ENCODE results near the gene AOX1.
A peak's percentile ranks its signal among the peaks of the same experiment; 100 is the strongest.

The AOX1 gene

DNA sequence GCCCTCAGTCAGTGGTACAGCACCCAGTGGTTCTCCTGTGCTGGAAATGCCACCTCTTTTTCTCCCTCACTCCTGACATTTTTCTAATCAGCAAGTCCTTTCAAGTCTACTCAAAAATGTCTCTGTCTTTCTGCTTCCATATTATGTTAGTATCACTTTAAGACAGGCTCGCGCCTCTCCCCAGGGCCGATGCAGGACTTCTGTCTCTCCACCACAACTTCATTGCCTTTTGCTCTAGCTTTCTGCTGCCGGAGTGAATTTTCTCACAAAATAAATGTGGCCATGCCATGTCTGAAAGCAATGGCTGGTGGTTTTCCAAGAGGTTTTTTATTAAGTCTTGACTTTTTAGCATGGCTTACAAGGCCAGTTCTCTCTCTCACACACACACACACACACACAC lies 73.6 kb downstream of the AOX1 start:
- in situ Hi-C loops (cut with HindIII; ENCODE audit: low sequenced_read_pairs): no loop called here
- DNase-seq (ENCODE audit: low read depth, low spot score): no peak
- no peak overlapping the region for H3K4me3 ChIP-seq (ENCODE audit: low read depth, low read length)
- TF ChIP-seq, protein P1, sequence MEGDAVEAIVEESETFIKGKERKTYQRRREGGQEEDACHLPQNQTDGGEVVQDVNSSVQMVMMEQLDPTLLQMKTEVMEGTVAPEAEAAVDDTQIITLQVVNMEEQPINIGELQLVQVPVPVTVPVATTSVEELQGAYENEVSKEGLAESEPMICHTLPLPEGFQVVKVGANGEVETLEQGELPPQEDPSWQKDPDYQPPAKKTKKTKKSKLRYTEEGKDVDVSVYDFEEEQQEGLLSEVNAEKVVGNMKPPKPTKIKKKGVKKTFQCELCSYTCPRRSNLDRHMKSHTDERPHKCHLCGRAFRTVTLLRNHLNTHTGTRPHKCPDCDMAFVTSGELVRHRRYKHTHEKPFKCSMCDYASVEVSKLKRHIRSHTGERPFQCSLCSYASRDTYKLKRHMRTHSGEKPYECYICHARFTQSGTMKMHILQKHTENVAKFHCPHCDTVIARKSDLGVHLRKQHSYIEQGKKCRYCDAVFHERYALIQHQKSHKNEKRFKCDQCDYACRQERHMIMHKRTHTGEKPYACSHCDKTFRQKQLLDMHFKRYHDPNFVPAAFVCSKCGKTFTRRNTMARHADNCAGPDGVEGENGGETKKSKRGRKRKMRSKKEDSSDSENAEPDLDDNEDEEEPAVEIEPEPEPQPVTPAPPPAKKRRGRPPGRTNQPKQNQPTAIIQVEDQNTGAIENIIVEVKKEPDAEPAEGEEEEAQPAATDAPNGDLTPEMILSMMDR (IDR thresholded peaks at IDR 0.05; ENCODE audit: low read depth, low read length): no peak

DNA sequence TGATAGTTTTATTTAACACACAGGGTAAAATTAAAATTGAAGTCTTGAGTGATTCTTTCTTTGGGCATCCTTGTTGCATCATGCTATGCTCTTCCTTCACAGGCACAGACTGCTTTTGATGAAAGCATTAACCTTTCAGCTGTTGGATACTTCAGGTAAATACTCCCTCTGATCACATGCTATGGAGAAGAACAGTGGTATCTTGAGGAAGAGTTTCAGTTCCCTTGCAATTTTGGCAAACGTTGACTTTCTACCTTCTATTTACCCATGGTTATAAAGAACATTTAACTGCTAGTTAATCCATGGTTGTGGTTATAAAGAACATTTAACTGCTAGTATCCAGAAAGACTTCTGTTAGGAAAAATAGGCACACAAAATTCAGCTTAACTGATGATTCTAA lies 75.7 kb downstream of the AOX1 start:
- no peak for DNase-seq (ENCODE audit: low read depth, low spot score)
- no peak overlapping the region for H3K4me3 ChIP-seq (ENCODE audit: low read depth, low read length)
- TF ChIP-seq, protein P1 (IDR thresholded peaks at IDR 0.05; ENCODE audit: low read depth, low read length): no peak
- in situ Hi-C loops (cut with HindIII; ENCODE audit: low sequenced_read_pairs): no loop called here

DNA sequence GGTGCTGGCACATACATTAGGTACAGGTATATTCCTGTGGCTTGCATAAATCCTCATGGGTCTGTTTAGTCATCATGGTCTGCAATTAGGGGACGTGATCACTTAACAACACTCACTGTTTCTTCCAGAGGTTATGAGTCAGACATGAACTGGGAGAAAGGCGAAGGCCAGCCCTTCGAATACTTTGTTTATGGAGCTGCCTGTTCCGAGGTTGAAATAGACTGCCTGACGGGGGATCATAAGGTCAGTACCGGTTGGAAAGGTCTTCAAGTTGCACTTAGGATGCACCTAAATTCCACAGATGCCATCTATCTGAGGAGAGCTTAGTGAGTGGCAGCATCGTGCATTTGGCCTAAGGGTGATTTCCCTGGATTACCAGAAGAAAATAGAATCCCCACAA lies 76.9 kb downstream of the AOX1 start:
- in situ Hi-C loops (cut with HindIII; ENCODE audit: low sequenced_read_pairs): no loop called here
- no peak overlapping the region for H3K4me3 ChIP-seq (ENCODE audit: low read depth, low read length)
- TF ChIP-seq, protein P1 (IDR thresholded peaks at IDR 0.05; ENCODE audit: low read depth, low read length): no peak
- DNase-seq (ENCODE audit: low read depth, low spot score): peak; percentile 62

DNA sequence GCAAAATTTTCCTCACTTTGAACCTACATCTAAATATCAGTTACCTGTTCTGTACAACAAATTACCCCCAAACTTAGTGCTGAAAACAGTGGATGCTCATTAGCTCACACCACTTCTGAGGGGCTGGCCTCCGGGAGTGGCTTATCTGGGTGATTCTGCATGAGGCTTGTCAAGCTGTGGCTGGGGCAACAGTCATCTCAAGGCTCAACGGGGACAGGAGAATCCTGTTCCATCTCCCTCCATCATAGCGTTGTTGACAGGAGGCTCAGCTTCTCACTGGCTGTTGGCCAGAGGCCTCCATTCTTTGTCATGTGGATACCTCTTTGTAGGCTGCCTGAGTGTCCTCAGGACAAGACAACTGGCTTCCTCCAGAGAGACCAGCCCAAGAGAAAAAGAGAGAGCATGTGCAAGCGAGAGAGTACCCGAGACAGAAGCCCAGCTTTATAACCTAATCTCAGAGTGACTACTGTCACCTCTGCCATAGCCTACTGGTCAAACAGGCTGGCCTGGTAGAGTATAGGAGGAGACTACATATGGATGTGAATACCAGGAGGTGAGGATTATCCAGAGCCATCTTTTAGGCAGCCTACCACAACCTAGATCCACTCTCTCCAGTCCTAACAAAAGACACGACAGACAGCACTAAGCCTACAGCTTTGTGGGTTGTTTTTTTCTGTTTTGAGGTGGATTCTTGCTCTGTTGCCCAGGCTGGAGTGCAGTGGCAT lies 79.1 kb downstream of the AOX1 start:
- in situ Hi-C loops (cut with HindIII; ENCODE audit: low sequenced_read_pairs): no loop called here
- TF ChIP-seq, protein P1 (IDR thresholded peaks at IDR 0.05; ENCODE audit: low read depth, low read length): no peak
- DNase-seq (ENCODE audit: low read depth, low spot score): no peak
- no peak overlapping the region for H3K4me3 ChIP-seq (ENCODE audit: low read depth, low read length)

DNA sequence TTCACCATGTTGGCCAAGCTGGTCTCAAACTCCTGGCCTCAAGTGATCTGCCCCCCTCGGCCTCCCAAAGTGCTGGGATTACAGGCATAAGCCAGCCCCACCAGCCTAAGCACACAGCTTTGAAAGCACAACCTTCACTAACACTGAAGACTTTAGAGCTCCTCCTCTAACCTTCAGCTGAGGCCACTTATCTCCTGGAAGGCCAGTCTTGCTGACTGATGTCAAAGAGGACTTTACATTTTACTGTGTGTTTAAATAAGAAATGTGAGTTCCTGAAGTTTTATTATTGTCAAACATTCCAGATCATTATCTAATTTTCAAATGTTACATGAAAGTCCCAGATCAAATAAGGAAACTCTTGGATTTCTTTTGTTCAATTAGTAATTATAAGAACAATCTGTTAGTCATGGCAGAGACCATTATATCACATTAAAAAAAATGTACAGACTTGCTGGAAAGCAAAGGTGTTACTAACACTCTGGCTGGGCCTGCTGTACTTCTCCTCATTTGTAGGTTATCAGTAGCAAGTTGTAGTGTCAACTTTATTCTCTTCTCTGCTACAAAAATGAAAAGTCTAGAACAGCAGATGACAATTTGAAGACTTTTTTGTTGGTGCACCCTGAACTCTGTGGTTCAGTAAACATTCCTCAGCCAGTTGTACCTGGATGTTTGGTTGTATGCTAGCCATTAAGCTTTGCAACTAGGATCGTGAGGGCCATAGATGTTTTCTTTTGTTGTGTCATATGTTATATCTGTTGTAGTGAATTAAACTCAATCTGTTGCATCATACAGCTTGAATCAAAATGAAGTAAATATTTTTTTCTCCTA lies 80.0 kb downstream of the AOX1 start:
- in situ Hi-C loops (cut with HindIII; ENCODE audit: low sequenced_read_pairs): no loop called here
- TF ChIP-seq, protein P1 (IDR thresholded peaks at IDR 0.05; ENCODE audit: low read depth, low read length): no peak
- DNase-seq (ENCODE audit: low read depth, low spot score): no peak
- no peak overlapping the region for H3K4me3 ChIP-seq (ENCODE audit: low read depth, low read length)

DNA sequence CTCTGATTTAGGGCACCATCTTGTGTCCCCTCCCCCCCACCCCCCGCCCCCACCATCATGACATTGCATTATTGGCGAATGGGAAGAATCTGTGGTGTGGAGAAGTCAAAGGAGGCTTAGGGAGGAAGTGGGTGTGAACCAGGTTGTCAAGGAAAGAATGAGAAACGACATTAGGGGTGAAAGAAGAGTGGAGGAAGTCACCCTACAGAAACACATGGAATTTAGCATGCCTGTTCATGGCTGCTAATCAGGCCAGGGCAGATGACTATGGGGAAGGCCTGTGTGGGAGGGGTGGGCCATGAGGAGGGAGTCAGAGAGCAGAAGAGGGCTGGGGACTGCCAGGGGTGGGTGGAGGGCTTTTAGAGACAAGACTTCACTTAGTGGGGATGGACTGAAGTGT lies 81.6 kb downstream of the AOX1 start:
- TF ChIP-seq, protein P1 (IDR thresholded peaks at IDR 0.05; ENCODE audit: low read depth, low read length): no peak
- in situ Hi-C loops (cut with HindIII; ENCODE audit: low sequenced_read_pairs): no loop called here
- DNase-seq (ENCODE audit: low read depth, low spot score): no peak
- H3K4me3 ChIP-seq (ENCODE audit: low read depth, low read length): no peak overlapping the region

Measured in astrocyte of the spinal cord (primary cell).